IMR-90 (cell line): ENCODE results near the gene RPL41. TPM values are rescaled to one million over a fixed set of nuclear protein-coding genes. Genes with fewer than 3 reads are reported as not detected.

Experiments
- ATAC-seq: fragments of 200-7000 bp; cut with Tn5 transposase; 2 replicates; pipeline ENCODE4 v1.9.1; 2020; ENCODE audit warnings: low read depth, mild to moderate bottlenecking, moderate library complexity
- BruUV-seq: library from RNA; stranded (reverse); fragments of 400-500 nt; replicated peaks from 2 replicates; lab custom pipeline; 2021; lab: Mats Ljungman, UMichigan
- CTCF ChIA-PET: fragments of 300-600 bp; formaldehyde crosslinking; extraction: SDS; loops from one replicate; lab custom pipeline; 2021; ENCODE audit warnings: antibody characterized with exemption; lab: Yijun Ruan, JAX
- POLR2A ChIA-PET: fragments of 300-600 bp; sonication (Branson Sonifier 250); formaldehyde crosslinking; loops from one replicate; lab custom pipeline; 2022; ENCODE audit warnings: antibody characterized with exemption; ENCODE audit not compliant: unreplicated experiment; lab: Charles Lee
- DNase-seq: peaks from one replicate; pipeline ENCODE4 v3.0.0; 2013
- H2AFZ ChIP-seq: replicated peaks from 2 replicates; pipeline ENCODE3; 2013; ENCODE audit warnings: low read length, mild to moderate bottlenecking; ENCODE audit not compliant: poor library complexity
- H2AK5ac ChIP-seq: 2 replicates; pipeline ENCODE4 v1.6.1; 2013; ENCODE audit warnings: low read depth, low read length, inconsistent platforms
- H2AK9ac ChIP-seq: replicated peaks from 2 replicates; pipeline ENCODE3; 2013; ENCODE audit warnings: mild to moderate bottlenecking, low read depth, low read length, moderate library complexity; ENCODE audit not compliant: poor library complexity
- H2BK120ac ChIP-seq: 2 replicates; pipeline ENCODE4 v1.6.1; 2013; ENCODE audit warnings: low read depth, low read length, inconsistent platforms
- H2BK15ac ChIP-seq: 3 replicates; pipeline ENCODE4 v1.6.1; 2013; ENCODE audit warnings: low read depth, low read length, inconsistent platforms
- H2BK20ac ChIP-seq: 2 replicates; pipeline ENCODE4 v1.6.1; 2013; ENCODE audit warnings: low read depth, mild to moderate bottlenecking, inconsistent platforms, low read length, moderate library complexity
- H2BK5ac ChIP-seq: 2 replicates; pipeline ENCODE4 v1.6.1; 2013; ENCODE audit warnings: mild to moderate bottlenecking, low read depth, low read length, inconsistent platforms; ENCODE audit not compliant: poor library complexity, severe bottlenecking
- H3K14ac ChIP-seq: replicated peaks from 2 replicates; pipeline ENCODE4 v1.6.1; 2013; ENCODE audit warnings: low read depth, low read length, inconsistent platforms
- H3K18ac ChIP-seq: 2 replicates; pipeline ENCODE4 v1.6.1; 2013; ENCODE audit warnings: low read depth, low read length, control low read depth
- H3K23ac ChIP-seq: 2 replicates; pipeline ENCODE4 v1.6.1; 2013; ENCODE audit warnings: low read depth, low read length, inconsistent platforms
- H3K27ac ChIP-seq: 2 replicates; pipeline ENCODE4 v1.5.1; 2013; ENCODE audit warnings: mild to moderate bottlenecking, control low read depth, low read length; ENCODE audit not compliant: insufficient read depth
- H3K27me3 ChIP-seq: 2 replicates; pipeline ENCODE4 v1.6.1; 2013; ENCODE audit warnings: low read length; ENCODE audit not compliant: control insufficient read depth, insufficient read depth
- H3K36me3 ChIP-seq: 2 replicates; pipeline ENCODE4 v1.6.1; 2013; ENCODE audit warnings: low read length, mixed read lengths; ENCODE audit not compliant: control insufficient read depth, insufficient read depth
- H3K4ac ChIP-seq: 2 replicates; pipeline ENCODE4 v1.6.1; 2013; ENCODE audit warnings: low read depth, low read length, inconsistent platforms
- H3K4me1 ChIP-seq: 2 replicates; pipeline ENCODE4 v1.6.1; 2013; ENCODE audit warnings: low read length, mixed read lengths; ENCODE audit not compliant: control insufficient read depth, insufficient read depth
- H3K4me2 ChIP-seq: 2 replicates; pipeline ENCODE4 v1.6.1; 2013; ENCODE audit warnings: low read depth, mild to moderate bottlenecking, control low read depth, low read length, moderate library complexity
- H3K4me3 ChIP-seq: 2 replicates; pipeline ENCODE4 v1.5.1; 2013; ENCODE audit warnings: low read depth, mild to moderate bottlenecking, control low read depth, low read length, moderate library complexity; ENCODE audit not compliant: insufficient read depth
- H3K56ac ChIP-seq: 2 replicates; pipeline ENCODE4 v1.6.1; 2013; ENCODE audit warnings: low read length, inconsistent platforms; ENCODE audit not compliant: insufficient read depth; ENCODE audit errors: extremely low read depth
- H3K79me1 ChIP-seq, 2 experiments: 2 replicates each; pipeline ENCODE4 v1.6.1; 2013; ENCODE audit warnings: low read length in 2 of 2, inconsistent platforms in 1 of 2, low read depth in 1 of 2
- H3K9ac ChIP-seq: 2 replicates; pipeline ENCODE4 v1.6.1; 2013; ENCODE audit warnings: low read depth, low read length, control low read depth
- H3K9me1 ChIP-seq: 2 replicates; pipeline ENCODE4 v1.6.1; 2013; ENCODE audit warnings: low read length, inconsistent platforms; ENCODE audit not compliant: insufficient read depth
- H3K9me3 ChIP-seq: 2 replicates; pipeline ENCODE4 v1.6.1; 2013; ENCODE audit warnings: low read length; ENCODE audit not compliant: control insufficient read depth, insufficient read depth
- H4K20me1 ChIP-seq: 2 replicates; pipeline ENCODE4 v1.6.1; 2013; ENCODE audit warnings: low read length, inconsistent platforms; ENCODE audit not compliant: insufficient read depth
- H4K5ac ChIP-seq: 2 replicates; pipeline ENCODE4 v1.6.1; 2013; ENCODE audit warnings: mild to moderate bottlenecking, low read depth, low read length, control low read depth
- H4K8ac ChIP-seq, 2 experiments: 2 replicates each; pipeline ENCODE4 v1.6.1; 2013; ENCODE audit warnings: low read depth in 2 of 2, low read length in 2 of 2, control low read depth in 1 of 2, inconsistent platforms in 1 of 2
- H4K91ac ChIP-seq: 2 replicates; pipeline ENCODE4 v1.6.1; 2013; ENCODE audit warnings: low read depth, low read length, inconsistent platforms; ENCODE audit not compliant: insufficient read depth
- CEBPB ChIP-seq: IDR thresholded peaks from 2 replicates; pipeline ENCODE4 v1.6.1; 2012; ENCODE audit warnings: low read depth, low read length, improper control_type of control experiment
- POLR2A ChIP-seq: IDR thresholded peaks from 2 replicates; pipeline ENCODE4 v1.6.1; 2012; ENCODE audit warnings: mild to moderate bottlenecking, low read depth, low read length
- RAD21 ChIP-seq: IDR thresholded peaks from 2 replicates; pipeline ENCODE4 v1.6.1; 2012; ENCODE audit warnings: low read length, improper control_type of control experiment
- WGBS, 2 experiments: methylation state at CpG; one replicate each; pipeline versions ENCODE4 v1.1.5 to v1.1.7; 2013; ENCODE audit warnings: missing lambda C conversion rate in 2 of 2; ENCODE audit not compliant: insufficient read length in 1 of 2; ENCODE audit errors: extremely low coverage in 2 of 2; 5-methylcytosine and 5-hydroxymethylcytosine counted together
- dilution Hi-C: fragments of 300-500 bp; cut with HindIII; formaldehyde crosslinking; loops from one replicate; pipeline ENCODE4 v1.14.3; 2018; ENCODE audit warnings: low sequenced_read_pairs; ENCODE audit not compliant: unreplicated experiment
- in situ Hi-C: fragments of 300-500 bp; cut with MboI; formaldehyde crosslinking; loops from 3 replicates; pipeline ENCODE4 v1.14.3; 2019; ENCODE audit warnings: low sequenced_read_pairs, inconsistent platforms, mixed read lengths
- intact Hi-C: fragments of 100-400 bp; cut with micrococcal nuclease; formaldehyde crosslinking; loops from 2 replicates; pipeline ENCODE4 v1.10.0; 2022
- polyA plus RNA-seq, 3 experiments: library from polyadenylated mRNA; depleted of rRNA; stranded (reverse); fragments of >200 nt; gene quantifications; 2 replicates each; pipeline ENCODE4 v1.2.3, GENCODE V29; 2012; ENCODE audit warnings: low replicate concordance in 1 of 3
- total RNA-seq: library from RNA; depleted of rRNA; stranded (reverse); fragments of >200 nt; gene quantifications from 2 replicates; pipeline ENCODE4 v1.2.3, GENCODE V29; 2012
- TF ChIP-seq, protein P1 (sequence below): fragments of 150-350 bp; IDR thresholded peaks from 2 replicates; pipeline ENCODE4 v1.6.1; 2016; ENCODE audit warnings: low read depth, mild to moderate bottlenecking, low read length, moderate library complexity, borderline replicate concordance

RPL41 gene
- total and polyA plus RNA-seq, 2 of the 4 experiments (the other 2 are of a cell fraction) = 1,119 to 9,394 TPM

DNA sequence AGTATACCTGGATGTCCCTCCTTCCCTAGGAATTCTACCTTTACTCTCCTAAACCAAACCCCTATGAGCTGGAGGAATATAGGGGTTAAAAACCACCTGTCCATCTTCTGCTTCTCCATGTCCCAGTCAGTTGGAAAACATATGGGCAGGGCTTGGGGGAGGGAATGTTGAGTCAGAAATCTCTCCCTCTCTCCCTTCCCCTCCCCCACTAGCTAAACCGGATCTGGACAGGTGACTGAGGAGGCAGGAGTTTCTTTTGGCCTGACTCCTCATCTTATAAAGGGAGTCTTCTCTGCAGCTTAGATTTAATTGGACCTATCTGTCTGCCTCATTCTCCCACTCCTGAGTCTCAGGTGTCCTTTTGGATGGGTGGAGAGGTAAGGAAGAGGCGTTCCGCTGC, 30.3 kb upstream of the RPL41 start:
- Histone ChIP-seq H3K9ac (no peak overlapping the region), H2BK15ac (no peak overlapping the region), H3K4me1 (no peaks in the 10 kb centered on the region), H2BK5ac (no peak overlapping the region), H2AFZ (no peak overlapping the region), H2BK120ac (no peak overlapping the region), H2BK20ac (no peak overlapping the region), H3K9me3 (no peaks in the 10 kb centered on the region), H3K56ac (no peak overlapping the region), H3K27ac (no peak overlapping the region), H3K14ac (no peak overlapping the region), H3K9me1 (0 out of 2 replicates have a peak, but pooled peaks cover 3% of the 10 kb centered on the region), H3K36me3 (no peaks in the 10 kb centered on the region), H3K4ac (no peak overlapping the region), H3K18ac (no peak overlapping the region), H4K5ac (no peak overlapping the region), H3K27me3 (peaks cover 33% of the 10 kb centered on the region), H2AK9ac (no peak overlapping the region), H2AK5ac (no peak overlapping the region), H4K8ac (no peak overlapping the region), H3K4me2 (no peak overlapping the region), H4K91ac (no peak overlapping the region), H3K23ac (no peak overlapping the region), H4K20me1 (no peaks in the 10 kb centered on the region), H3K4me3 (no peak overlapping the region), H3K79me1 (no peaks in the 10 kb centered on the region)
- POLR2A ChIA-PET = no interaction called here
- WGBS, 2 experiments = no CpG with 5 or more reads among the region's 3 CpGs
- intact Hi-C loops (no loop called here), dilution Hi-C loops (no loop called here), in situ Hi-C loops (no loop called here)
- TF ChIP-seq RAD21 (no peak), POLR2A (no peak), CEBPB (no peak)
- TF ChIP-seq, protein P1, sequence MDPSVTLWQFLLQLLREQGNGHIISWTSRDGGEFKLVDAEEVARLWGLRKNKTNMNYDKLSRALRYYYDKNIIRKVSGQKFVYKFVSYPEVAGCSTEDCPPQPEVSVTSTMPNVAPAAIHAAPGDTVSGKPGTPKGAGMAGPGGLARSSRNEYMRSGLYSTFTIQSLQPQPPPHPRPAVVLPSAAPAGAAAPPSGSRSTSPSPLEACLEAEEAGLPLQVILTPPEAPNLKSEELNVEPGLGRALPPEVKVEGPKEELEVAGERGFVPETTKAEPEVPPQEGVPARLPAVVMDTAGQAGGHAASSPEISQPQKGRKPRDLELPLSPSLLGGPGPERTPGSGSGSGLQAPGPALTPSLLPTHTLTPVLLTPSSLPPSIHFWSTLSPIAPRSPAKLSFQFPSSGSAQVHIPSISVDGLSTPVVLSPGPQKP = no peak
- ATAC-seq (no peak), DNase-seq (no peak)
- CTCF ChIA-PET = interaction anchor here (0.8 kb wide), 1 partner anchor 18 kb away, joined by 3 read pairs; the partner anchor contains the start of gene PA2G4
- BruUV-seq = no TSS peak
